H1 (cell line): Measurements from ENCODE around the gene OPN5. TPM values are rescaled to one million over a fixed set of nuclear protein-coding genes. Genes with fewer than 3 reads are reported as not detected.

Experiments used
- polyA plus RNA-seq, 7 experiments: library from polyadenylated mRNA; depleted of rRNA in 3 of 7; stranded (reverse) in 5 of 7; unstranded in 2 of 7; fragments of >200 nt in 5 of 7; fragments of 200-250 nt in 2 of 7; gene quantifications; 1 replicate in 5 of 7; 2 replicates in 1 of 7; 4 replicates in 1 of 7; pipeline versions ENCODE4 v1.2.1 to v1.2.3, GENCODE V29; 2011 to 2013; ENCODE audit warnings: missing spikeins in 2 of 7, mixed read lengths in 2 of 7
- small RNA-seq: library from polyadenylated mRNA; stranded (forward); fragments of <200 nt; extraction: miRNeasy Mini kit (QIAGEN cat#:217004); gene quantifications from one replicate; pipeline ENCODE3, GENCODE V24; 2013; ENCODE audit not compliant: insufficient read depth
- total RNA-seq: library from RNA; stranded (reverse); fragmentation: NEBNext Ultra II Directional; extraction: Animal tissue kit (Norgen Biotek cat#: 25700); gene quantifications from 2 replicates; pipeline ENCODE4 v1.2.1, GENCODE V29; 2021

The OPN5 gene
- total and polyA plus RNA-seq, 2 of the 8 experiments (the other 6 are each of a cell fraction or from before 2014, with no cell fraction given): not detected

Small RNA genes within 50 kb of the gene (small RNA-seq; reads per million reads assigned to genes)
- not detected for gene RNU1-105P

Other genes starting within 250 kb of the OPN5 start
- gene ADGRF4, start 83.5 kb upstream of the OPN5 start, total RNA-seq: not detected in 2 replicates
- gene ADGRF4, start 83.5 kb upstream of the OPN5 start, polyA plus RNA-seq (2011; rRNA removed): 0.02 TPM in 1 of 2 replicates, not detected in the other